WTC11 (cell line): ENCODE data around the gene MESP2. TPM values are rescaled to one million over a fixed set of nuclear protein-coding genes. Genes with fewer than 3 reads are reported as not detected.

Source experiments
- ATAC-seq: fragments of 200-7000 bp; cut with Tn5 transposase; 2 replicates; pipeline ENCODE4 v1.10.0; 2021; ENCODE audit warnings: mild to moderate bottlenecking, moderate library complexity
- CTCF ChIA-PET: fragments of 300-600 bp; sonication (Branson Sonifier 250); formaldehyde crosslinking; loops from one replicate; lab custom pipeline; 2021; ENCODE audit warnings: antibody characterized with exemption; lab: Charles Lee
- POLR2A ChIA-PET: fragments of 350-600 bp; sonication (Branson Sonifier 250); formaldehyde crosslinking; loops from one replicate; lab custom pipeline; 2021; ENCODE audit warnings: antibody characterized with exemption; lab: Charles Lee
- DNase-seq: peaks from one replicate; pipeline ENCODE4 v3.0.0; 2021; ENCODE audit warnings: low spot score
- H3K27ac Mint-ChIP-seq: 2 replicates; pipeline ENCODE4 v1.8.0; 2021; ENCODE audit warnings: mixed read lengths
- H3K27me3 Mint-ChIP-seq: 2 replicates; pipeline ENCODE4 v1.8.0; 2021; ENCODE audit warnings: low read depth, mild to moderate bottlenecking, moderate library complexity, mixed read lengths
- H3K36me3 Mint-ChIP-seq: 2 replicates; pipeline ENCODE4 v1.8.0; 2021; ENCODE audit warnings: mixed read lengths
- H3K4me1 Mint-ChIP-seq: 2 replicates; pipeline ENCODE4 v1.8.0; 2022; ENCODE audit warnings: mixed read lengths
- H3K4me3 Mint-ChIP-seq: 2 replicates; pipeline ENCODE4 v1.8.0; 2021; ENCODE audit warnings: mild to moderate bottlenecking, moderate library complexity, mixed read lengths
- H3K9me3 Mint-ChIP-seq: 2 replicates; pipeline ENCODE4 v1.8.0; 2021; ENCODE audit warnings: mixed read lengths
- ARID4B ChIP-seq: sonication (generic); formaldehyde crosslinking; IDR thresholded peaks from 2 replicates; pipeline ENCODE4 v1.8.0; 2023; ENCODE audit warnings: missing genetic modification reagents, mild to moderate bottlenecking, borderline replicate concordance
- ATF2 ChIP-seq: sonication (generic); formaldehyde crosslinking; IDR thresholded peaks from 2 replicates; pipeline ENCODE4 v1.8.1; 2022; ENCODE audit warnings: low read depth, missing genetic modification reagents, borderline replicate concordance
- CDX4 ChIP-seq: fragments of 250-450 bp; sonication (Bioruptor Pico); IDR thresholded peaks from 2 replicates; pipeline ENCODE4 v1.9.0; 2021; ENCODE audit warnings: moderate library complexity, mild to moderate bottlenecking, inconsistent platforms, borderline replicate concordance
- CREM ChIP-seq: sonication (generic); formaldehyde crosslinking; IDR thresholded peaks from 2 replicates; pipeline ENCODE4 v1.8.1; 2022; ENCODE audit warnings: mild to moderate bottlenecking, missing genetic modification reagents, moderate library complexity
- CTCF ChIP-seq: fragments of 200-600 bp; IDR thresholded peaks from 2 replicates; pipeline ENCODE4 v1.8.0; 2022; ENCODE audit warnings: antibody characterized with exemption
- E2F5 ChIP-seq: sonication (generic); formaldehyde crosslinking; IDR thresholded peaks from 2 replicates; pipeline ENCODE4 v1.8.1; 2022; ENCODE audit warnings: mild to moderate bottlenecking, moderate library complexity, missing genetic modification reagents
- ELF4 ChIP-seq: sonication (generic); formaldehyde crosslinking; IDR thresholded peaks from 2 replicates; pipeline ENCODE4 v1.8.1; 2022; ENCODE audit warnings: low read depth, mild to moderate bottlenecking, moderate library complexity, missing genetic modification reagents
- FOXP1 ChIP-seq: sonication (generic); formaldehyde crosslinking; IDR thresholded peaks from 2 replicates; pipeline ENCODE4 v1.8.0; 2022; ENCODE audit warnings: missing genetic modification reagents, mild to moderate bottlenecking, moderate library complexity, borderline replicate concordance
- GTF2I ChIP-seq: fragments of 250-450 bp; sonication (Bioruptor Pico); conservative IDR thresholded peaks from 2 replicates; pipeline ENCODE4 v1.4.0; 2021; ENCODE audit warnings: mild to moderate bottlenecking
- HMGA2 ChIP-seq: fragments of 250-450 bp; sonication (Bioruptor Pico); IDR thresholded peaks from 2 replicates; pipeline ENCODE4 v1.4.0; 2021; ENCODE audit warnings: mild to moderate bottlenecking, moderate library complexity
- IRF1 ChIP-seq: sonication (generic); formaldehyde crosslinking; IDR thresholded peaks from 2 replicates; pipeline ENCODE4 v1.8.0; 2023; ENCODE audit warnings: missing genetic modification reagents
- JUN ChIP-seq: sonication (generic); formaldehyde crosslinking; IDR thresholded peaks from 2 replicates; pipeline ENCODE4 v1.8.0; 2023; ENCODE audit warnings: mild to moderate bottlenecking, missing genetic modification reagents
- OVOL2 ChIP-seq: fragments of 250-450 bp; sonication (Bioruptor Pico); IDR thresholded peaks from 2 replicates; pipeline ENCODE4 v1.9.0; 2021; ENCODE audit warnings: mild to moderate bottlenecking, borderline replicate concordance
- RELA ChIP-seq: sonication (generic); formaldehyde crosslinking; IDR thresholded peaks from 2 replicates; pipeline ENCODE4 v1.8.1; 2022; ENCODE audit warnings: missing genetic modification reagents, mild to moderate bottlenecking, borderline replicate concordance
- SMAD4 ChIP-seq: sonication (generic); formaldehyde crosslinking; IDR thresholded peaks from 2 replicates; pipeline ENCODE4 v1.8.0; 2022; ENCODE audit warnings: mild to moderate bottlenecking, missing genetic modification reagents
- SOX15 ChIP-seq: fragments of 250-450 bp; sonication (Bioruptor Pico); IDR thresholded peaks from 2 replicates; pipeline ENCODE4 v1.9.0; 2021; ENCODE audit warnings: mild to moderate bottlenecking
- TEAD1 ChIP-seq: sonication (generic); formaldehyde crosslinking; IDR thresholded peaks from 2 replicates; pipeline ENCODE4 v1.8.0; 2022; ENCODE audit warnings: mild to moderate bottlenecking, missing genetic modification reagents
- TP53 ChIP-seq: sonication (generic); formaldehyde crosslinking; IDR thresholded peaks from 2 replicates; pipeline ENCODE4 v1.8.1; 2023; ENCODE audit warnings: mild to moderate bottlenecking, missing genetic modification reagents
- ZNF263 ChIP-seq: sonication (generic); formaldehyde crosslinking; IDR thresholded peaks from 2 replicates; pipeline ENCODE4 v1.8.1; 2022; ENCODE audit warnings: low read depth, mild to moderate bottlenecking, moderate library complexity, missing genetic modification reagents
- ZNF317 ChIP-seq: sonication (generic); formaldehyde crosslinking; IDR thresholded peaks from 2 replicates; pipeline ENCODE4 v1.8.1; 2023; ENCODE audit warnings: low read depth, mild to moderate bottlenecking, moderate library complexity, missing genetic modification reagents, borderline replicate concordance
- ZNF423 ChIP-seq: fragments of 250-450 bp; sonication (Bioruptor Pico); IDR thresholded peaks from 2 replicates; pipeline ENCODE4 v2.1.2; 2022; ENCODE audit warnings: mild to moderate bottlenecking, moderate library complexity
- ZNF671 ChIP-seq: fragments of 250-450 bp; sonication (Bioruptor Pico); IDR thresholded peaks from 2 replicates; pipeline ENCODE4 v1.8.0; 2021; ENCODE audit warnings: mild to moderate bottlenecking
- total RNA-seq: library from RNA; stranded (reverse); gene quantifications from 3 replicates; pipeline ENCODE4 v1.2.3, GENCODE V29; 2021

The MESP2 gene
- total RNA-seq, 1 experiment from 2014 or later = 0.68 TPM

GRCh38 chr15:89728254-89728653 lies 47.9 kb upstream of the MESP2 start (continued):
- TF ChIP-seq CTCF (no peak), ATF2 (CRISPR knock-in tag) (no peak), IRF1 (CRISPR knock-in tag) (no peak), ELF4 (CRISPR knock-in tag) (no peak), RELA (CRISPR knock-in tag) (no peak), CREM (no peak), SOX15 (CRISPR knock-in tag) (no peak), ZNF317 (CRISPR knock-in tag) (no peak), JUN (CRISPR knock-in tag) (no peak)

GRCh38 chr15:89731275-89731674 lies 44.9 kb upstream of the MESP2 start:
- H3K27me3 Mint-ChIP-seq = peaks cover 4% of the 10 kb centered on the region
- no peak overlapping the region for H3K27ac Mint-ChIP-seq
- H3K4me1 Mint-ChIP-seq = no peaks in the 10 kb centered on the region
- ChIA-PET CTCF (interaction anchor here (1.0 to 2.6 kb wide), 3 partner anchors 58 to 144 kb away, joined by 4 to 19 read pairs (median 9); no protein-coding TSS in a partner anchor), POLR2A (no interaction called here)
- DNase-seq (no peak), ATAC-seq (no peak)
- no peak overlapping the region for H3K4me3 Mint-ChIP-seq
- no peaks in the 10 kb centered on the region for H3K9me3 Mint-ChIP-seq
- no peaks in the 10 kb centered on the region for H3K36me3 Mint-ChIP-seq
- TF ChIP-seq FOXP1 (CRISPR knock-in tag) (no peak), ELF4 (CRISPR knock-in tag) (no peak), TP53 (CRISPR knock-in tag) (no peak), CTCF (no peak), HMGA2 (CRISPR knock-in tag) (no peak), ZNF317 (CRISPR knock-in tag) (no peak), OVOL2 (CRISPR knock-in tag) (no peak), E2F5 (CRISPR knock-in tag) (no peak), ZNF423 (CRISPR knock-in tag) (no peak), ZNF671 (CRISPR knock-in tag) (no peak), ZNF263 (CRISPR knock-in tag) (no peak), GTF2I (no peak), SMAD4 (CRISPR knock-in tag) (no peak), IRF1 (CRISPR knock-in tag) (no peak), CREM (no peak), TEAD1 (CRISPR knock-in tag) (no peak), ARID4B (CRISPR knock-in tag) (no peak), CDX4 (CRISPR knock-in tag) (no peak)
